Endothelial cell (in vitro differentiated cells): Measurements from ENCODE around the gene HACD1. TPM values are rescaled to one million over a fixed set of nuclear protein-coding genes. Genes with fewer than 3 reads are reported as not detected.

Source experiments
- DNase-seq: peaks from one replicate; pipeline ENCODE4 v3.0.0; 2021; ENCODE audit warnings: low spot score
- H3K27ac Mint-ChIP-seq: one replicate; pipeline ENCODE4 v1.8.0; 2021; ENCODE audit warnings: mixed read lengths, inconsistent platforms; ENCODE audit not compliant: unreplicated experiment
- H3K27me3 Mint-ChIP-seq: one replicate; pipeline ENCODE4 v1.8.0; 2021; ENCODE audit warnings: mild to moderate bottlenecking, moderate library complexity, mixed read lengths, inconsistent platforms; ENCODE audit not compliant: unreplicated experiment
- H3K36me3 Mint-ChIP-seq: one replicate; pipeline ENCODE4 v1.8.0; 2021; ENCODE audit warnings: mild to moderate bottlenecking, low read depth, mixed read lengths, inconsistent platforms; ENCODE audit not compliant: unreplicated experiment
- H3K4me1 Mint-ChIP-seq: one replicate; pipeline ENCODE4 v1.8.0; 2021; ENCODE audit warnings: mild to moderate bottlenecking, mixed read lengths, inconsistent platforms; ENCODE audit not compliant: unreplicated experiment
- H3K4me3 Mint-ChIP-seq: one replicate; pipeline ENCODE4 v1.8.0; 2021; ENCODE audit warnings: mild to moderate bottlenecking, mixed read lengths, inconsistent platforms; ENCODE audit not compliant: unreplicated experiment
- H3K9me3 Mint-ChIP-seq: one replicate; pipeline ENCODE4 v1.8.0; 2021; ENCODE audit warnings: mixed read lengths, inconsistent platforms; ENCODE audit not compliant: unreplicated experiment
- total RNA-seq: library from RNA; stranded (reverse); fragmentation: NEBNext Ultra II Directional; extraction: Animal tissue kit (Norgen Biotek cat#: 25700); gene quantifications from one replicate; pipeline ENCODE4 v1.2.1, GENCODE V29; 2021; ENCODE audit not compliant: unreplicated experiment
- TF ChIP-seq, protein P1 (sequence below): fragments of 200-600 bp; sonication (generic); IDR thresholded peaks from one replicate; pipeline ENCODE4 v1.5.0; 2021; ENCODE audit warnings: antibody characterized with exemption; ENCODE audit not compliant: unreplicated experiment

HACD1 gene
- total RNA-seq, 1 donor from 2014 or later: 17.9 TPM

DNA sequence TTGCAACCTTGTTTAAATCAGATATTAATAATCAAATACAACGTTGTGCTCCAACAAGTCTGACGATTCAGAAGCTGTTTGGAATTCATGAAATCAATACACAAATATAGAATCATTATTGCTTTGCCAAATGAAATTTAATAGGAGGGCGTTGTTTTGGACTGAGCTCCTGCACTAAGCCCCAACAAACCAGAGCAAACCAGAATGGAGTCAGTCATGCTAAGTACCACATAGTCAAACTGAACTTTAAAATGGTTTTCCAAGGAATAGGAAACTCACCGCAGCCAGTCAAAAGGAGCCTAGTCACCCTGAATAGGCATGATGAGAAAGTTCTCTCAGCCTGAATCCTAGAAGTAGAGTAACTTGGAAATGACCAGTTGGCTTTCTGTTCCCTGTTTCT lies 53.7 kb downstream of the HACD1 start:
- TF ChIP-seq, protein P1, sequence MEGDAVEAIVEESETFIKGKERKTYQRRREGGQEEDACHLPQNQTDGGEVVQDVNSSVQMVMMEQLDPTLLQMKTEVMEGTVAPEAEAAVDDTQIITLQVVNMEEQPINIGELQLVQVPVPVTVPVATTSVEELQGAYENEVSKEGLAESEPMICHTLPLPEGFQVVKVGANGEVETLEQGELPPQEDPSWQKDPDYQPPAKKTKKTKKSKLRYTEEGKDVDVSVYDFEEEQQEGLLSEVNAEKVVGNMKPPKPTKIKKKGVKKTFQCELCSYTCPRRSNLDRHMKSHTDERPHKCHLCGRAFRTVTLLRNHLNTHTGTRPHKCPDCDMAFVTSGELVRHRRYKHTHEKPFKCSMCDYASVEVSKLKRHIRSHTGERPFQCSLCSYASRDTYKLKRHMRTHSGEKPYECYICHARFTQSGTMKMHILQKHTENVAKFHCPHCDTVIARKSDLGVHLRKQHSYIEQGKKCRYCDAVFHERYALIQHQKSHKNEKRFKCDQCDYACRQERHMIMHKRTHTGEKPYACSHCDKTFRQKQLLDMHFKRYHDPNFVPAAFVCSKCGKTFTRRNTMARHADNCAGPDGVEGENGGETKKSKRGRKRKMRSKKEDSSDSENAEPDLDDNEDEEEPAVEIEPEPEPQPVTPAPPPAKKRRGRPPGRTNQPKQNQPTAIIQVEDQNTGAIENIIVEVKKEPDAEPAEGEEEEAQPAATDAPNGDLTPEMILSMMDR: no peak
- no peak overlapping the region for H3K27ac Mint-ChIP-seq

DNA sequence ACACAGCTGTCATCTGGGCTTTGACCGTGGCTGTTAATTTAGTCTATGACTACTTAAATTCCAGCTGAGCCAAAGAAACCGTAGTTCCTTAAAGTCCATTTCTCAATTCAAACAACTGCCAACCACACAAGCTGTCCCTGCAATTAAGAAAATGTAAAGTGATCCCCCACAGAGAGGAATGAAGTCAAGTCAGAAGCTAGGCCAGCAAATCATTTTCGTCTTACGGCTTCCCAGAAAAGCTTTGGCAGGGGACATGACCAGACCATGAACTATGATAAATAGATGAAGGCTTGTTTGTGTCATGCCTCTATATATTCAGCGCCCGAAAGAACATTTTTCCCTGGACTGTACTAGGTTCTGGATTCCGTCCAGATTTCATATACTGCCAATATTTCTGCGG lies 54.6 kb downstream of the HACD1 start:
- DNase-seq: no peak
- no peaks in the 10 kb centered on the region for H3K9me3 Mint-ChIP-seq
- peaks cover 7% of the 10 kb centered on the region for H3K27me3 Mint-ChIP-seq
- TF ChIP-seq, protein P1: no peak
- H3K4me1 Mint-ChIP-seq: no peaks in the 10 kb centered on the region
- no peak overlapping the region for H3K4me3 Mint-ChIP-seq
- H3K27ac Mint-ChIP-seq: no peak overlapping the region
- no peaks in the 10 kb centered on the region for H3K36me3 Mint-ChIP-seq

More for the DNA sequence above, 53.7 kb downstream of the HACD1 start:
- no peaks in the 10 kb centered on the region for H3K4me1 Mint-ChIP-seq
- no peaks in the 10 kb centered on the region for H3K9me3 Mint-ChIP-seq
- no peak for DNase-seq
- H3K4me3 Mint-ChIP-seq: no peak overlapping the region
- H3K27me3 Mint-ChIP-seq: peaks cover 7% of the 10 kb centered on the region
- H3K36me3 Mint-ChIP-seq: no peaks in the 10 kb centered on the region

DNA sequence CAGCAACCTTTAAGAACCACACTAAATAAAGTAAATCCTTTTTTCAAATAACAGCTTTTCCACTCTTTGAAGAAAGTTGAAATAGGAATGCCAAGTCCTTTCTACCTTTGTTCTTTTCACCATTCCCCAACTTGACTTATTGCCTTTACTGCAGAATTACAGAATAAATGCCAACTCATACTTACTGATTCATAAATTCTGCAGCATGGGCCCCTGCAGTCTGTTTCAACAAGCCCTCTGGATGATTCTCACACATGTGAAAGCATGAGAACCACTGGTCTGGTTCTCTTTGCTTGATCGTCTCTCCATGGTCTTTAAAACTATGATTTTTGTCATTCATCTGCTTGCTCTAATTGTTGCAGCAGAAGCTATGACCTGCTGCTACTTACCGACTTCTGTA lies 56.1 kb downstream of the HACD1 start:
- Mint-ChIP-seq H3K4me3 (no peak overlapping the region), H3K9me3 (no peaks in the 10 kb centered on the region), H3K4me1 (no peaks in the 10 kb centered on the region), H3K27ac (no peak overlapping the region), H3K27me3 (peaks cover 7% of the 10 kb centered on the region), H3K36me3 (no peaks in the 10 kb centered on the region)
- DNase-seq: no peak
- TF ChIP-seq, protein P1: no peak

DNA sequence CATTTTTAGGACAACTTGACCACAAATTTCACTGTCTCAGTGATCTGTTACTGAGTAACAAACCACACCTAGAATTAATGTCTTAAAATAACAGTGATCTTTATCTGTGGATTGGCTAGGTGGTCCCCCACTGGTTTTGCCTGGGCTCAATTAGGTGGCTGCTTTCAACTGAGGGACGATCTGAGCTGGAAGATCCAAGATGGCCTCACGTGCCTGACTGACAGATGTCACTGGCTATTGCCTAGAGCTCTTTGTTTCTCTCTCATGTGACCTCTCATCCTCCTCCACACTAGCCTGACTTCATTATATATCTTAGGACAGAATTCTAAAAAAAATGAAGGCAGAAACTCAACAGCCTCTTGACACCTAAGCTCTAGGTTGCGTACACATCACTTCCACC lies 59.7 kb downstream of the HACD1 start:
- TF ChIP-seq, protein P1: no peak
- H3K36me3 Mint-ChIP-seq: no peaks in the 10 kb centered on the region
- no peaks in the 10 kb centered on the region for H3K9me3 Mint-ChIP-seq
- H3K27ac Mint-ChIP-seq: no peak overlapping the region
- H3K4me1 Mint-ChIP-seq: no peaks in the 10 kb centered on the region
- DNase-seq: no peak
- no peak overlapping the region for H3K4me3 Mint-ChIP-seq
- no peaks in the 10 kb centered on the region for H3K27me3 Mint-ChIP-seq

DNA sequence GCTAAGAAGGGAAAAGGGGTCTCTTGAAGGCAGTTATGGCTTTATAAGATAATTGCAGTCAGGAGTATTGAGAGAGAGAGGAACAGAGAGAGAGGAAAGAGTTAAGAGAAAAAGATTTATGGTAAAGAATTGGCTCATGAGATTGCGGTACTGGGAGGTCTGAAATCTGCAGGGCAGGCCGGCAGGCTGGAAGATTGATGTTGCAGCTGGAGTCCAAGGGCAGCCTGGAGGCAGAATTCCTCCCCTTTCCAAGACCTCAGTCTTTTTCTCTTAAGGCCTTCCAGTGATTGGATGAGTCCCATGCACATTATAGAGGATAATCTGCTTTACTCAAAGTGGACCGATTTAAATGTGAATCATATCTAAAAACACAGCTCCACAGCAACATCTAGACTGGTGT lies 68.4 kb downstream of the HACD1 start:
- Mint-ChIP-seq H3K27me3 (no peaks in the 10 kb centered on the region), H3K4me3 (no peak overlapping the region), H3K27ac (no peak overlapping the region), H3K4me1 (no peaks in the 10 kb centered on the region), H3K36me3 (no peaks in the 10 kb centered on the region), H3K9me3 (no peaks in the 10 kb centered on the region)
- TF ChIP-seq, protein P1: no peak
- DNase-seq: no peak
